HG03575 (cell line): ENCODE data around the gene RB1.

ENCODE experiments used
- ATAC-seq: cut with Tn5 transposase; IDR thresholded peaks from one replicate; pipeline ENCODE4 v1.9.1; 2021; ENCODE audit not compliant: unreplicated experiment, insufficient number of reproducible peaks, low FRiP score; ENCODE audit errors: extremely low read depth

RB1 gene

GRCh38 chr13:48295271-48295670 is 8.3 kb upstream of the RB1 start:
- no peak for ATAC-seq

- no peak for ATAC-seq
Measured at GRCh38 chr13:48296528-48296927, 7.0 kb upstream of the RB1 start.

GRCh38 chr13:48297131-48297786 is 6.3 kb upstream of the RB1 start:
- ATAC-seq, result no peak

- ATAC-seq, result no peak
Measured at GRCh38 chr13:48299591-48299990, 4.0 kb upstream of the RB1 start.

- no peak for ATAC-seq
Measured at GRCh38 chr13:48302871-48303358, 636 bp upstream of the RB1 start.

GRCh38 chr13:48304143-48304876 is 759 bp downstream of the RB1 start:
- ATAC-seq, result peak; percentile 82

GRCh38 chr13:48311223-48311622 is 7.7 kb downstream of the RB1 start:
- no peak for ATAC-seq

- ATAC-seq, result no peak
Measured at GRCh38 chr13:48315969-48316650, 12.6 kb downstream of the RB1 start.

- ATAC-seq, result no peak
Measured at GRCh38 chr13:48316826-48317510, 13.4 kb downstream of the RB1 start.

- ATAC-seq, result no peak
Measured at GRCh38 chr13:48317511-48318376, 14.2 kb downstream of the RB1 start.

- ATAC-seq, result no peak
Measured at GRCh38 chr13:48318377-48318811, 14.8 kb downstream of the RB1 start.

- no peak for ATAC-seq
Measured at GRCh38 chr13:48318821-48319511, 15.4 kb downstream of the RB1 start.

GRCh38 chr13:48319531-48320398 is 16.2 kb downstream of the RB1 start:
- ATAC-seq, result no peak

- no peak for ATAC-seq
Measured at GRCh38 chr13:48320399-48320790, 16.8 kb downstream of the RB1 start.

- no peak for ATAC-seq
Measured at GRCh38 chr13:48320891-48321510, 17.4 kb downstream of the RB1 start.

- no peak for ATAC-seq
Measured at GRCh38 chr13:48322294-48322693, 18.7 kb downstream of the RB1 start.

GRCh38 chr13:48333976-48334375 is 30.4 kb downstream of the RB1 start:
- ATAC-seq, result no peak
